RCC 7860 (cell line): Measurements from ENCODE around the gene ENTHD1.

Source experiments
- DNase-seq: peaks from one replicate; pipeline ENCODE4 v3.0.0-alpha.2; 2015; ENCODE audit warnings: low spot score
- FAIRE-seq: peaks from 2 replicates; lab custom pipeline; 2012; peaks lifted over from hg19 to GRCh38; lab: Jason Lieb, UNC

ENTHD1 gene

DNA sequence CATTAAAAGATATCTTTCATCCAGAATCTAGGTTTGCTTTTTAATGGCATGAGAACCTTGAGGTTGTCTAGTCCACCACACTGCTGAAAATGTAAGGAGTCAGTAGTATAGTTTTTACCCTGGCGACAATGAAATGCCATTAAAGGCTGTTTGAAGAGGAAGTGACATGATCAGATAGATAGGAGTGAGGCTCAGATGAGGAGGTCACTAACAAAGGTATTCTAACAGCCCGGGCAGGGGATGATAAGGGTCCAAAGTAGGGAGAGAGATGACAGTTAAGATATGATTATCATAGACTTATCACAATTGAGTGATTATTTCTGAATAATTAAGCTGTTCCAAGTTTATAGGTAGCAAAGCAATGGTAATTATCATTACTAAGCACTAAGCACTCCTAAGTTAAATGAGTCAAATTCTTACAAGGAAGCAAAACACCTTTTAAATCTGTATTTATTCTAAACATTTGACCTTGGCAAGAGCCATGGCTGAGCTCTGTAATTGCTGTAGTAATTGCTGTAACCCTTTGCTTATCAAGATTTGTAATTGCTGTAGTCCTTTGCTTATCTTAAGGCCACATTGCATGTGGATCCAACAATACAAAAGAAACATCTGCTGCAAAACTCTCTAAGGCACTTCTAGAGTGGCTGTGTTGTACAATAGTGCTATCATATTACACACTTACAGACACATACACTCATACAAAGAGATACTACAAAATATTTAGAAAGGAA is 92.6 kb downstream of the ENTHD1 start:
- DNase-seq = no peak
- FAIRE-seq = no peak

DNA sequence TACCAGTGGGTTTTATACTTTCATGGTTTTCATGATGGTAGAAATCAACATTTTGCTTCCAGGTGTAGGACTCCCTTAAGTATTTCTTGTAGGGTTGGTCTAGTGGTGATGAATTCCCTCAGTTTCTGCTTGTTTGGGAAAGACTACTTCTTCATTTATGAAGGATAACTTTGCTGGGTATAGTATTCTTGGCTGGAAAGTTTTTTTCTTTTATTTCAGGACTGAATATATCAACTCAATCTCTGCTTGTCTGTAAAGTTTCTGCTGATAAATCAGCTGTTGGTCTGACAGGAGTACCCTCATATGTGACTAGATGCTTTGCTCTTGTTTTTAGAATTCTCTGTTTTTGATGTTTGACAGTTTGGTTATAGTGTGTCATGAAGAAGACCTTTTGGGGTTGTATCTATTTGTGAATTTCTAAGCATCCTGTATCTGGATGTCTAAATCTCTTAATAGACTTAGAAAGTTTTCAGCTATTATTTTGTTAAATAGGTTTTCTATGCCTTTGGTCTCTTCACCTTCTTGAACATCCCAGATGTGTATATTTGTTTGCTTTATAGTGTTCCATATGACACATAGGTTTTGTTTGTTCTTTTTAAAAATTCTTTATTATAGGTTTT is 95.9 kb downstream of the ENTHD1 start:
- FAIRE-seq = no peak
- no peak for DNase-seq

DNA sequence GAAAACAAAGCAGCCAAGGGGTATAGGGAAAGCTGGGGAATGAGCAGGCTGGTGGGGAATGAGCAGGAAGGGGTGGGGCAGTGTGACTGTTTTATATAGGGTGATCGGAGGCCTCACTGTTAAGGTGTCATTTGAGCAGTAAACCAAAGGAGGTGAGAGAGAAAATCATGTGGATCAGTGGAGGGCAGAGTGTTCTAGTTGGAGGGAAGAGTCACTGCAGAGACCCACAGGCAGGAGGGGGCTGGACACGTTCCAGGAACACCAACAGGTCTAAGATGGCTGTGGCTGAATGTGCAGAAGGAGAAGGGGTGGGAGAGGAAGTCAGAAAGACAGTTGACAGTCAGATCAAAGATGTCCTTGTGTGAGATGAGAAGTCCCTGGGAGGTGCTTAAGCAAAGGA is 103.8 kb downstream of the ENTHD1 start:
- no peak for DNase-seq
- FAIRE-seq = no peak

DNA sequence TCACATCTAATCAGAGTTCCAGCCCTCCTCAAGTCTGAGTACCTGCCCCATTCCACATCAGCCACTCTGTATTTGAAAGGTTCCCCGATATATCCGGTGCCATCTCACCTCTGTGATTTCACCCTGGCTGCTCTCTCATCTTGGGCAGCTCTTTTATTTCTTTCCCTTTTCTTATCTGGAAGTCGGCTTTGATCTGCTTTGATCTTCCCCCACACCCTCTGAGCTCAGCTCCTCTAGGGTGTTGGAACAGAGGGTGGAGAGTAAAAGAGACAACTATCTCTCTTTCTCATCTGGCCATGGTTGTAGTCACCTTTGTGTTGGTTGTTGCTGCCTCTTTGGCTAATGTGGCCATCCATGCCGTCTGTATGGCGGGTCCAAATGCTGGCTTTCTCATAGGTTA is 108.3 kb downstream of the ENTHD1 start:
- FAIRE-seq (no peak), DNase-seq (no peak)

DNA sequence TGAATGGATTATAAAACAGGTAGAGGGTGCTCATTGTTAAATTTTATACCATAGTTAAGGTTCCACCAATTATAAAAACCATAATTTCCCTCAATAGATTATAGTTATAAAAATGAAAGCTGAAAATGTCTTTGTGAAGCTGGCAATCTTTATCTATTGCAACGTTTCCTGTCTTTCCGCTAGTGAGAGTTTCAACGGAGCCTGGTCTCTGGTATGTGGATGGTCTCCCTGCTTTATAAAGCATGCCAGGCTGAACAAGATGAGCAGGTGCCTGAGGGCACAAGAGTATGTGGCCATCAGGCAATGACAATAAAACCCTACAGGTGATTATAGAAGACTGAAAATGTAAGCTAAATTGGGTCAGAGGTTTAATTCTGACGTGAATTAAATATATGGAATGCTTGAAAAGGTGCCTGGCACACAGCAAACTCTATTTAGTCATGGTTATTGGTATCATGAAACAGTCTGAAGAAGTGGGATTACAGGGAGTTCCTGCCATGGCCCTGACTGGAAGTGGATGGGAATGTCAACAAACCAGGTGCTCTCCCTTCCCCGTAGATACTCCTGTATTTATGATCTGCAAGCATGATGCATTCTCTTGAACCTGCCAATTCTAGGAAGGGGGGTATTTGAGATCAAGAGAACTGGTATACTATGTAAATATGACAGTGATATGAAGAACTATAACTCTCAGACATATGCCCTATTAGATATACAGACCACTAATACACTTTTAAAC is 115.7 kb downstream of the ENTHD1 start:
- DNase-seq (no peak), FAIRE-seq (no peak)

DNA sequence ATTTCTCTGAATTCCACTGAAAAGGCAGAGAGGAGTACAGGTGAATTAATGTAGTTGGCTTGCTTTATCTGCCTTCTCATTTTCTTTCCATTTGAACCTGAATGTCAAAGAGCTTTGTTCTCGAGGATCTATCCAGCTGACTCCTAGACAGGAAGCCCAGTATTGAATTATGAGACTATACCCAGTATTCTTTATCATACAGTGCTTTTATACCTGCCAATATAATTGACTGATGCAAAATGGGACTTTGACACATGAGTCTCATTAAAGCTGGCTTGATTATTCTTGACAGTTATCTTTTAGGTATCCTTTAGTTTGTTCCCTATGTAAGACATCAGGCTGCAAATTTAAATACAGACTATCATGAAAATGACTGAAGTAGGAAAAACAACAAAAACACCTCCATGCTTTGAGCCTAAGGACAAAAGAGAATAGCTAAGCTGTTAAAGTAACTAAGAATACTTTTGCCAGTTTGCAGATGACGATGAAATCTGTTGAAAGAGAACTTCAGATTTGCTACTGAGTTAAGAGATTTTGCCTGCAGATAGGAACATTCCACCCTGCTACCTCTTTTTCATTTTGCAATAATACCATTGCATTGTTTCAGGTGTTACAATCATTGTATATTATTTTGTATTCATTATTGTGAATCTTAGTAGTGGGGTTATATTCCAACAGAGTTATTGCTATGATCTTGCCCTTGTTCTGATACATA is 117.1 kb downstream of the ENTHD1 start:
- DNase-seq (no peak), FAIRE-seq (no peak)

DNA sequence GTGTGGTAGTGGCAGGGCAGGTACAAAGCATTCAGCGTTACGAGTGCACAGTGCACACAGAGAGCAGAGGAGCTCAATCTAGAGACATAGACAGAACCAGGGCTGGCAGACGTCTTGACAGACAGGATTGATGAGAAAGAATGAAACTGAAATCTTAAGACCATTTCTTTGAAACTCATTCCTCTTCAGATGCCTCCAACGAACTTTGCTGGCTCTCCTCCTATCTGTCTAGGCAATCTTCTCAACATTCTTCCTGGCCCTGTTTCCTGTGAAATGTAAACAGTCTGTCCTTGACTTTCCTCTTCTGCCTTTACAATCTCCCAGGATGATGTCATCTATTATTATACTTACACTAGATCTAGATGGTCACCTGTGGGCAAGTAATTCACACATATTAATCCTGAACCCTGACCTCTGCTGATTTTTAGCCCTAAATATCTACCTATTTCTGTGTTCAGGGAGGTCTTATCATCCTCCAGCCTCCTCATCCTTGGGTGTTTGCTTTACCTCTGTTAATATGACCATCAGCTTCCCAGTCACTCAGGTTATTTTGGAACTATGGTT is 119.5 kb downstream of the ENTHD1 start:
- DNase-seq (no peak), FAIRE-seq (no peak)

DNA sequence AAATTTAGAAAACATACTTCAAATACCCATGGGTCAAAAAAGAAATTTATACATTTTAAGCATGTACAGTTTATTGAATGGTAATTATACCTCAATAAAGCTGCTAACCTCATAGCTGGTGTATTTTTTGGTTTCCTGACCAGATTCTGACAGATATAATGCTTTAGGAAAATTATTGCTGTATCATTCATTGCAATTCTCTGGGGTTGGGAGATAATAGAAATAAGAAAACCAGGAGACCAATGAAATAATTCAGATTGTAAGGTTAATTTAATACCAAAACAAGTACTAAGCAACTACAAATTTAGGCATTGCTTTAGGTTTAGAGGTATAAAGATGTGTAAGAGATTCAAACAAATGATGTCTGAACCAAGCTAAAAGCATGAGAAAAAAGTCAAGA is 120.1 kb downstream of the ENTHD1 start:
- FAIRE-seq = no peak
- DNase-seq = no peak

DNA sequence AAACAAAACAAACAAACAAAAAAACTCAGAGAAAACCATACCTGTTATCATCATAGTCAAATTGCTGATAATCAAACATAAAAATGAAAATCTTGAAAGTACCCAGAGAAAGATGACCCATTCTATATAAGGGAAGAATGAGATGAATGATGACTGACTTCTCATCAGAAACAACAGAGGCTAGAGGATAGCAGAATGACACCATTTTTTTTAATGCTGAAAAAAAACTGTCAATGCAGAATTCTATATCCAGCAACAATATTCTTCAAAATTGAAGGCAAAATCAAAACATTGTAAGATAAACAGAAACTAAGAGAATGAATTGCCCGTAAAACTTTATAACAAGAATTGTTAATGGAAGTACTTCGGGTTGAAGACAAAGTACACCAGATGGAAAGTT is 122.1 kb downstream of the ENTHD1 start:
- no peak for FAIRE-seq
- DNase-seq = no peak

DNA sequence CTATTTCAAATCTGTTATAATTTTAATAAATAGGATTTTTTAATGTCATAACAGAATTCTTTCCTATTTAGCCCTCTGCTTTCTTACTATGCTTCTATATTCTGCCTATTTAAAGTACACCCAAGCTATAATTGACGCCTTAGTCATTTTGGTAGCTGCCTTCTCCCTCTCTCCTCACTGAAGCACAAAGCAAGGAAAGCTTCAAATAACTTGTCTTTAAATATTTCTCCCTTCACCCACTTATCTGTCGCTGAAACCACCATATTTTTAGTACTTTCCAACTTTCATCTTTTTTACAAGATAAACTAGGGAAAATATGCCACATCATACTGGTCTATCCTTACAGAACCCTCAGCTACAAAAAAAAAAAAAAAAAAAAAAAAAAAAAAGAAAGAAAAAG is 127.9 kb downstream of the ENTHD1 start:
- FAIRE-seq = no peak
- no peak for DNase-seq

DNA sequence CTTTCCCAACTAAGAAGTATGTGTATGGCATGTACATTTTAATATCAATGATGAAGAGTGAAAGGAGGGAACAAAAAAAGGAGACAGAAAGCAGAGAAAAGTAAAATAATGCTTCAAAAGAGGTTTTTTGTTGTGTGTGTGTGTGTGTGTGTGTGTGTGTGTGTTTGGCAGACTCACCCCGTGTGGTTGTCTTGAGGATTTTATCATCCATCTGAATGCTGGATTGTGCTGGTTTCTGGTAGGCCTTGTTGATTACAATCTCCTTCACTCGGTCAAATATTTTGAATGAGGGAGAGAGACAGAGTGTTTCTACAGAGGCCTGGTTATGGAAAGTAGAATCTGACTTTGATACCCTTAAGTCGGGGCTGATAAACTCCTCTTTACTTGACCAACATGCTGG is 128.5 kb downstream of the ENTHD1 start:
- DNase-seq (no peak), FAIRE-seq (no peak)

DNA sequence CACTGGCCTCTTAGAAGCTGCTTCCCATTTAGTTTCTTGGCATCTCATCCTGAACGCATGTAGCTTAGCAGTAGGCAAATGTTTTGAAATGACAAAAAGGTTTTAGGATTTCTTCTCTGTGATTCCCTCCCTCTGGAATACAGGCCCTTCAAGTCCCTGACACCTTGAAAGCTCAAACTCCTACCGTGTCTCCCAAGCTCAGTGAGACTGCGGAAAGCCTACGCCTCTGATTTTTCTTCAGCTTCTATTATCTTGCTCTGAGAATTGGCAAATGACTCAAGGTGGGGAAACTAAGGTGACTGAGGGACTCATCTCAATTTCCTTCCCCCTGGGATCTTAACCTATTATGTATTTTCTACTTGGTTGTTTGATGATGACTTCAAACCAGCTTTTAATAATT is 130.3 kb downstream of the ENTHD1 start:
- DNase-seq (no peak), FAIRE-seq (no peak)

DNA sequence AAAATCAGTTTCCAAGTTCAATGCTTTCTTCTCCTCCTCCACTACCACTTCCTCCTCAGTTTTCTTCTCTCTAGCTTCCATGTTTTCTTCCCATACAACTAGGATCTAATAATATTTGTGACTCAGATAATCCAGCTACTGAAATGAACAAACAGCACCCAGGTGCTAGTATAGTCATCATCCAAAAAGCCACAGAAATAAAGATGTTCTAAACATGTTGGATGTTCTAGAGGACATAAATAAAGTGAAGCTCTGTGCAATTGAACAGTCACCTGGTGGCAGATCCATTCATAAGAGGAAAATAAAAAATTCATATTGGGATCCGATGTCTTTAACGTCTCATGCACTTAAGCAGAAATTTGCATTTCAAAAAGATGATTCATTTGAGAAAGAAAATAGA is 142.8 kb downstream of the ENTHD1 start:
- FAIRE-seq = no peak
- DNase-seq = no peak

DNA sequence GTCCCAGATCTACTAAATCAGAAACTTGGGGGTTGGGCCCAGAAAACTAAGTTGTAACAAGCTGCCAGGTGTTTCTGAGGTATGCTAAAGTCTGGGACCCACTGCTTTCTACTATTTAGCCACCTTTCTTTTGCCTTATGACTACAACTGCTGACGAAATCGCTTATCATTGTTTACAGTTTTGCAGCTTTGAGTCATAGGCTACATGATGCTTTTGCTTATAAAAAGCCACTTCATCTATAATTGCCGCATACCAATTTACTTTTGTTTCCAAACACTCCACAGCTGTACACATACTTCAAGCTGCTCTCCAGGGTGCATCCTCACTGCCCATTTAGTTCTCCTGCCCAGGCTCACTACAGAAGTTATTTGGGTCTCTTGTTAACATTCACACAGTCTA is 144.7 kb downstream of the ENTHD1 start:
- DNase-seq (no peak), FAIRE-seq (no peak)

DNA sequence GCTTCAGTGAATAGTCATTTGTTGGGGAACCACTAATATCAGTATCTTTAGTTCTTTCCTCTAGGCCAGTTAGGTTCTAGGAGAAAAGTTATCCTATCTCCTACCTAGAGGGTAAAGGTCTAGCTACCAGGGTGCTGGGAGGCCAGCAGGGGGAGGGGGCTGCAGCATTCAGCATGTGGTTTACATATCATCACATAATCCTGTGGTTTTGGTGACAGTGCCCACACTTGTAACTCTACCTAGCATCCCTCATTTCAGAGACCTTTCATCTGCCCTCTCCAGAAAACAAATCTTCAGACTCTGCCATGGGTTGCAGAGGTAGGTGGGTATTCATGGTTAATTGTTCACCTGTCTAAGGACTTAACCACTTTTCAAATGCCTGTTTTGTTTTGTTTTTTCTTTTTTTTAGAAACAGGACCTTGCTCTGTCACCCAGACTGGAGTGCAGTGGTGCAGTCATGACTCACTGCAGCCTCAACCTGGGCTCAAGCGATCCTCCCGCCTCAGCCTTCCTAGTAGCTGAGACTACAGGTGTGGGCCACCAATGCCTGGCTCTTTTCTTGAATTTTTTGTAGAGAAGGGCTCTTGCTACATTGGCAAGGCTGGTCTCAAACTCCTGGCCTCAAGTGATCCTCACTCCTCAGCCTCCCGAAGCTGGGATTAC is 146.8 kb downstream of the ENTHD1 start:
- no peak for FAIRE-seq
- DNase-seq = no peak

DNA sequence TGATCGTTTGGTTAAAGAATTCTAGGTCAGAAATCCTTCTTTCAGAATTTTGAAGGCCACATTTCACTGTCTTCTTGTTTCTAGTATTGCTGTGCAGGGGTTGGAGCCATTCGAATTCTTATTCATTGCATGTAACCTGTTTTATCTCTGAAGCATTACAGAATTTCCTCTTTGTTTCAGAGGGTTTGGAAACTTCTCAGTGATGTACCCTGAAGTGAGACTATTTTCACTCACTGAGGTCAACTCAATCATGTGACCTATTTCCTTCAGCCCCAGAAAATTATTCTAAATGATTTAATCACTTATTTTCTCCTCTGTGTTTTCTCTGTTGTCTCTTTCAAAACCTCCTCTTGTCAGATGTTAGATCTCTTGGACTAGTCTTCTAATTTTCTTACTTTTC is 147.8 kb downstream of the ENTHD1 start:
- DNase-seq (no peak), FAIRE-seq (no peak)

DNA sequence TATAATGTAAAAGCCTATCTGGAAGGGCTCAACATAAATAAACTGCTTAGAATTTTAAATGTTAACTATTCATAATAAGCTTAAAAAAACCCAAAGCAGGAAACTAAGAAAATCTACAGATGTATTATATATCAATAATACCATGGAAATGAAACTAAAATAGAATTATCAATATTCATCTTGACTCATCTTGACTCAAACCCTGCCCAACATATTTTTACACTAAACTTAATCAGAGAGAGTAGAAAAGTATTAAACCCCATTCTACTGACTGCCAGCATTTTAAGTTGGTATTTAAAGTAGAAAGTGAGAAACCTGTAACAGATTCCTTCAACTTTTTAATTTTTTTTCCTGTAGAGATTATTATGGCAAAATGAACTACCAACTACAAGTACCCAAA is 149.2 kb downstream of the ENTHD1 start:
- no peak for FAIRE-seq
- DNase-seq = no peak

DNA sequence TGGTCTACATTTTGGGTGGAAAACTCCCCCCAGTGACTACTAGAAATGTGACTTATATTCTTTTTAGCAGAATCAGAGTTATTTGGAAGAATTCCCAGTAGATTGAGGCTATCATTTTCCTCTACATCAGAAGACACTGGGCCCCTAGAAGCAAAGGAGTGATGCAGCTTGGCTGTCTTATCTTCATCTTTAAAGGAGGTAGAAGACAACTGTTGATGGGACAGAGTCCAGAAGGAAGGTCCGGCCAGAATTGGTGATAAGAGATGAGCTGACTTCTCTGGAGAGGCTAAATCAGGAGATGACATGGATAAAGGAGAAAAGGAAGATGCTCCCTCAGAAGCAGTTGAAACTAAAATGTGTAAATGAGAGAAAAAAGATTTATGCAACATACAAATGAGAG is 149.6 kb downstream of the ENTHD1 start:
- no peak for FAIRE-seq
- no peak for DNase-seq

DNA sequence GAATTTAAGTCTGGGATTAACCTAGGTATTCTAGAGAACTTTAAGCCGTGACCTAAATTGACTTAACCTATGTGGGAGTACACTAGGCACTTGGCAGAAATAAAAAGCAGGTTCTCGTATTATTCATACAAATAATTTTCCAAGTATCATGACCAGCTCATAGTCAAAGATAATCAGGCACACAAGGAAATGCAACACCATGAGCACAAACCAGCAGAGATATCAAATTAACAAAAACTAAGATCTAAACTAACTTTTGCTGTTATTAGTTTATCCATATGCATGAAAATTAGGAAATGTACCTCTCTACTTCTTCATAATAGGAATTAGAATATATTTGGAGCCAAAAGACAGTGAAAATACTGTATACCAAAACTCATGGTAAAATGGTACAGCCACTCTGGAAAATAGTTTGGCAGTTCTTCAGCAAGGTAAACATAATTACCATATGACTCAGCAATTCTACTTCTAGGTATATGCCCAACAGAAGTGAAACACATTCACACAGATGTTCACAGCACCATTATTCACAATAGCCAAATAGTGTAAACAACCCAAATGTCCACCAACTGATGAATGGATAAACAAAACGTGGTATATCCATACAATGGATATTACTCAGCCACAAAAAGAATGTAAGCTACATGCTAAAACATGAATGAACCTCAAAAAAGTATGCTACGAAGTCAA is 154.1 kb downstream of the ENTHD1 start:
- DNase-seq (no peak), FAIRE-seq (no peak)

DNA sequence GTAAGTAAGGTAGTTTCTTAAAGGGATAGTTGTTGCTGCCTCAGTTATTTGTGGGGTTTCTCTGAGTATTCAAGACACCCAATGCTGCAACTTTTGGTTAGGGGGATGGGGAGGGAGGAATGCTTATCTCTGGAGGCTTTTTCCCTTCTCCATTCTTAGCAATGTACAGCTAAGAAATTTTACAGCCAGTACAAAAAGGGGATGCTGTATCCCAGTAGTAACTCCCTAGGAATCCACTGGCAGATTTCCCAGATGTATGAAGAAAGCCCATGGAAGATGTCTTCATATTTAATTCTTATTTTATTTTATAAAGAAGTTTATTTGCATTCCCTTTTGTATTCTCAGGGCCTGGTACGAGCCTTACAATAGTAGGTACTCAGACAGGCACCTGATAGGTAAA is 154.8 kb downstream of the ENTHD1 start:
- no peak for FAIRE-seq
- no peak for DNase-seq
